GM12864 (cell line): Measurements from ENCODE around the gene GATA6.

ENCODE experiments used
- DNase-seq: peaks from one replicate; pipeline ENCODE4 v3.0.0-alpha.2; 2011; ENCODE audit warnings: low read depth
- H3K4me3 ChIP-seq: 2 replicates; pipeline ENCODE4 v1.5.1; 2011; ENCODE audit warnings: mild to moderate bottlenecking, low read depth, low read length, control low read depth
- CTCF ChIP-seq: IDR thresholded peaks from 2 replicates; pipeline ENCODE4 v1.5.1; 2011; ENCODE audit warnings: low read depth, mild to moderate bottlenecking, moderate library complexity, low read length, control low read depth, inconsistent platforms; ENCODE audit errors: missing control alignments

GATA6 gene

GRCh38 chr18:22165603-22166068 is 3.8 kb upstream of the GATA6 start:
- H3K4me3 ChIP-seq: no peak overlapping the region
- DNase-seq: no peak
- TF ChIP-seq CTCF: no peak

- no peak for DNase-seq
- no peak overlapping the region for H3K4me3 ChIP-seq
These were observed 3.1 kb upstream of the GATA6 start for GRCh38 chr18:22166069-22166950.

GRCh38 chr18:22167091-22167470 is 2.3 kb upstream of the GATA6 start:
- no peak for DNase-seq
- H3K4me3 ChIP-seq: no peak overlapping the region
- no peak for TF ChIP-seq CTCF

More at GRCh38 chr18:22166069-22166950, 3.1 kb upstream of the GATA6 start:
- TF ChIP-seq CTCF: no peak

- no peak overlapping the region for H3K4me3 ChIP-seq
- TF ChIP-seq CTCF: no peak
- DNase-seq: no peak
These were observed 1.7 kb upstream of the GATA6 start for GRCh38 chr18:22167471-22168241.

- no peak overlapping the region for H3K4me3 ChIP-seq
- no peak for DNase-seq
- TF ChIP-seq CTCF: no peak
These were observed 948 bp upstream of the GATA6 start for GRCh38 chr18:22168360-22168921.

GRCh38 chr18:22169889-22170420 is 566 bp downstream of the GATA6 start:
- no peak for DNase-seq
- no peak for TF ChIP-seq CTCF
- H3K4me3 ChIP-seq: peak overlapping the region; percentile 43
